Left cardiac atrium (tissue), 4 donors: ENCODE results near the gene TLR2. TPM values are rescaled to one million over a fixed set of nuclear protein-coding genes. Genes with fewer than 3 reads are reported as not detected.
"Not testable (repeated sequence)": the region's sequence is repeated elsewhere in the genome, so short reads cannot be mapped to it uniquely, and the experiment has no call there.

ENCODE experiments used
- ATAC-seq, 2 donors: fragments of 200-7000 bp; cut with Tn5 transposase; one replicate each; pipeline ENCODE4 v1.9.1; 2020; ENCODE audit warnings: mild to moderate bottlenecking in 2 of 2, moderate library complexity in 2 of 2
- DNase-seq: peaks from one replicate; pipeline ENCODE4 v3.0.0-alpha.2; 2020
- intact Hi-C, 2 donors: fragments of 100-400 bp; cut with DNase I; formaldehyde crosslinking; loops; one replicate each; pipeline versions ENCODE4 v1.14.1 to v1.15.1; 2022 to 2023
- total RNA-seq, 2 donors: library from RNA; stranded (reverse); fragmentation: NEBNext Ultra II Directional; extraction: Animal tissue kit (Norgen Biotek cat#: 25700); gene quantifications; one replicate each; pipeline ENCODE4 v1.2.1, GENCODE V29; 2021
- donor health status: DM: no; HTN: yes; CAD: no.
- donor health status: DM: no; HTN: yes; CAD: no; lungs with severe emphysema.
- donor health status: DM: yes; HTN: yes; CAD: no.
- donor health status: Dilated cardiomyopathy.

The TLR2 gene
- total RNA-seq, 2 donors from 2014 or later: 11.5 to 15.9 TPM

- DNase-seq: no peak
- intact Hi-C loops: no loop called here
- peak in 1 of 2 donors; percentile 58 for ATAC-seq
Measured at GRCh38 chr4:153652051-153652784, 31.9 kb upstream of the TLR2 start.

GRCh38 chr4:153655002-153655541 lies 29.0 kb upstream of the TLR2 start:
- intact Hi-C loops: no loop called here
- DNase-seq: no peak
- no peak for ATAC-seq

GRCh38 chr4:153655928-153656327 lies 28.2 kb upstream of the TLR2 start:
- peak; percentile 83 to 85 for ATAC-seq
- intact Hi-C loops: no loop called here
- peak; percentile 37 for DNase-seq

- ATAC-seq: peak; percentile 38 to 67
- intact Hi-C loops: no loop called here
- no peak for DNase-seq
Measured at GRCh38 chr4:153661215-153661822, 22.8 kb upstream of the TLR2 start.

GRCh38 chr4:153661908-153662307 lies 22.2 kb upstream of the TLR2 start:
- DNase-seq (no peak), ATAC-seq (no peak)
- intact Hi-C loops: no loop called here

- intact Hi-C loops: no loop called here
- DNase-seq: no peak
- no peak for ATAC-seq
Measured at GRCh38 chr4:153663667-153664066, 20.4 kb upstream of the TLR2 start.

- intact Hi-C loops, ATAC-seq: not testable (repeated sequence)
Measured at GRCh38 chr4:153666505-153666904, 17.6 kb upstream of the TLR2 start.

GRCh38 chr4:153668647-153669046 lies 15.4 kb upstream of the TLR2 start:
- DNase-seq (no peak), ATAC-seq (peak in 1 of 2 donors; percentile 31)

More at GRCh38 chr4:153666505-153666904, 17.6 kb upstream of the TLR2 start:
- not testable (repeated sequence) for DNase-seq

GRCh38 chr4:153669838-153670237 lies 14.2 kb upstream of the TLR2 start:
- intact Hi-C loops: no loop called here
- ATAC-seq: no peak
- no peak for DNase-seq

More at GRCh38 chr4:153668647-153669046, 15.4 kb upstream of the TLR2 start:
- intact Hi-C loops: no loop called here

GRCh38 chr4:153676486-153676885 lies 7.6 kb upstream of the TLR2 start:
- DNase-seq: no peak
- ATAC-seq: no peak
- intact Hi-C loops: no loop called here

- ATAC-seq (peak in 1 of 2 donors; percentile 95), DNase-seq (no peak)
- intact Hi-C loops: no loop called here
Measured at GRCh38 chr4:153676984-153677383, 7.1 kb upstream of the TLR2 start.

GRCh38 chr4:153679486-153679885 lies 4.6 kb upstream of the TLR2 start:
- intact Hi-C loops: no loop called here
- ATAC-seq: no peak
- DNase-seq: peak; percentile 37

GRCh38 chr4:153683763-153684181 lies 308 bp upstream of the TLR2 start:
- intact Hi-C loops: no loop called here
- ATAC-seq (no peak), DNase-seq (no peak)

- no peak for ATAC-seq
Measured at GRCh38 chr4:153684971-153685371, 891 bp downstream of the TLR2 start.

GRCh38 chr4:153704522-153704921 lies 20.4 kb downstream of the TLR2 start:
- intact Hi-C loops: no loop called here
- ATAC-seq (no peak), DNase-seq (no peak)

More at GRCh38 chr4:153684971-153685371, 891 bp downstream of the TLR2 start:
- intact Hi-C loops: no loop called here
- no peak for DNase-seq

- DNase-seq: no peak
- no peak for ATAC-seq
- intact Hi-C loops: no loop called here
Measured at GRCh38 chr4:153705743-153706468, 21.8 kb downstream of the TLR2 start.

GRCh38 chr4:153706519-153706918 lies 22.4 kb downstream of the TLR2 start:
- no peak for DNase-seq
- intact Hi-C loops: no loop called here
- no peak for ATAC-seq

- intact Hi-C loops: no loop called here
- DNase-seq (no peak), ATAC-seq (no peak)
Measured at GRCh38 chr4:153710681-153711080, 26.6 kb downstream of the TLR2 start.

GRCh38 chr4:153713866-153714646 lies 30.0 kb downstream of the TLR2 start:
- intact Hi-C loops: no loop called here
- peak in 1 of 2 donors; percentile 85 for ATAC-seq
- DNase-seq: no peak
